HG03045 (cell line): Measurements from ENCODE around the gene RGS12.
"Not testable (repeated sequence)": the region's sequence is repeated elsewhere in the genome, so short reads cannot be mapped to it uniquely, and the experiment has no call there.

Experiments
- ATAC-seq: cut with Tn5 transposase; IDR thresholded peaks from one replicate; pipeline ENCODE4 v1.9.1; 2021; ENCODE audit warnings: mild to moderate bottlenecking, moderate library complexity; ENCODE audit not compliant: unreplicated experiment

RGS12 gene

GRCh38 chr4:3296651-3297050 is 3.8 kb downstream of the RGS12 start:
- no peak for ATAC-seq

- ATAC-seq, result no peak
These were observed 4.4 kb downstream of the RGS12 start for GRCh38 chr4:3297066-3297859.

- ATAC-seq, result no peak
These were observed 6.5 kb downstream of the RGS12 start for GRCh38 chr4:3299122-3299975.

GRCh38 chr4:3299976-3300671 is 7.3 kb downstream of the RGS12 start:
- ATAC-seq, result no peak

- not testable (repeated sequence) for ATAC-seq
These were observed 8.1 kb downstream of the RGS12 start for GRCh38 chr4:3300882-3301281.

GRCh38 chr4:3301450-3302172 is 8.8 kb downstream of the RGS12 start:
- no peak for ATAC-seq

GRCh38 chr4:3302173-3302785 is 9.5 kb downstream of the RGS12 start:
- no peak for ATAC-seq

GRCh38 chr4:3302786-3303564 is 10.2 kb downstream of the RGS12 start:
- ATAC-seq, result no peak

- no peak for ATAC-seq
These were observed 10.7 kb downstream of the RGS12 start for GRCh38 chr4:3303565-3303824.

GRCh38 chr4:3303923-3304710 is 11.3 kb downstream of the RGS12 start:
- ATAC-seq, result no peak

- no peak for ATAC-seq
These were observed 12.2 kb downstream of the RGS12 start for GRCh38 chr4:3304831-3305609.

- ATAC-seq, result no peak
These were observed 13.0 kb downstream of the RGS12 start for GRCh38 chr4:3305610-3306371.

- ATAC-seq, result no peak
These were observed 13.6 kb downstream of the RGS12 start for GRCh38 chr4:3306450-3306849.

- no peak for ATAC-seq
These were observed 14.2 kb downstream of the RGS12 start for GRCh38 chr4:3307060-3307459.

- no peak for ATAC-seq
These were observed 14.7 kb downstream of the RGS12 start for GRCh38 chr4:3307486-3307885.

- no peak for ATAC-seq
These were observed 15.2 kb downstream of the RGS12 start for GRCh38 chr4:3307891-3308575.

- no peak for ATAC-seq
These were observed 15.9 kb downstream of the RGS12 start for GRCh38 chr4:3308691-3309090.
